ENCODE measurements around the gene PLPP7.

GRCh38 chr9:131259432-131259898, 30.1 kb upstream of the PLPP7 start:
- TF ChIP-seq, protein P1, sequence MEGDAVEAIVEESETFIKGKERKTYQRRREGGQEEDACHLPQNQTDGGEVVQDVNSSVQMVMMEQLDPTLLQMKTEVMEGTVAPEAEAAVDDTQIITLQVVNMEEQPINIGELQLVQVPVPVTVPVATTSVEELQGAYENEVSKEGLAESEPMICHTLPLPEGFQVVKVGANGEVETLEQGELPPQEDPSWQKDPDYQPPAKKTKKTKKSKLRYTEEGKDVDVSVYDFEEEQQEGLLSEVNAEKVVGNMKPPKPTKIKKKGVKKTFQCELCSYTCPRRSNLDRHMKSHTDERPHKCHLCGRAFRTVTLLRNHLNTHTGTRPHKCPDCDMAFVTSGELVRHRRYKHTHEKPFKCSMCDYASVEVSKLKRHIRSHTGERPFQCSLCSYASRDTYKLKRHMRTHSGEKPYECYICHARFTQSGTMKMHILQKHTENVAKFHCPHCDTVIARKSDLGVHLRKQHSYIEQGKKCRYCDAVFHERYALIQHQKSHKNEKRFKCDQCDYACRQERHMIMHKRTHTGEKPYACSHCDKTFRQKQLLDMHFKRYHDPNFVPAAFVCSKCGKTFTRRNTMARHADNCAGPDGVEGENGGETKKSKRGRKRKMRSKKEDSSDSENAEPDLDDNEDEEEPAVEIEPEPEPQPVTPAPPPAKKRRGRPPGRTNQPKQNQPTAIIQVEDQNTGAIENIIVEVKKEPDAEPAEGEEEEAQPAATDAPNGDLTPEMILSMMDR (IDR thresholded peaks at IDR 0.05): no peak
- TF ChIP-seq POLR2A (IDR thresholded peaks at IDR 0.05): no peak

Data from heart left ventricle (tissue), 13 donors.